ENCODE results near the gene NOL8.

- TF ChIP-seq ZNF331 (CRISPR knock-in tag; IDR thresholded peaks at IDR 0.05; ENCODE audit: low read depth) (no peak), CTCF (conservative IDR thresholded peaks at IDR 0.05; ENCODE audit: low read depth in 2 of 2) (no peak), POLR2AphosphoS5 (IDR thresholded peaks at IDR 0.05; ENCODE audit: low read depth) (no peak), EZH2 (IDR thresholded peaks at IDR 0.05; ENCODE audit: low read depth, unreplicated experiment) (no peak), EZH2phosphoT487 (IDR thresholded peaks at IDR 0.05; ENCODE audit: unreplicated experiment) (no peak), REST (IDR thresholded peaks at IDR 0.05; ENCODE audit: unreplicated experiment) (no peak), NANOG (IDR thresholded peaks at IDR 0.05; ENCODE audit: borderline replicate concordance) (no peak), CREB1 (CRISPR knock-in tag; IDR thresholded peaks at IDR 0.05; ENCODE audit: low read depth) (no peak), ETS1 (IDR thresholded peaks at IDR 0.05) (no peak), STAT1 (IDR thresholded peaks at IDR 0.05; ENCODE audit: unreplicated experiment) (no peak)
- TF ChIP-seq, protein P1, sequence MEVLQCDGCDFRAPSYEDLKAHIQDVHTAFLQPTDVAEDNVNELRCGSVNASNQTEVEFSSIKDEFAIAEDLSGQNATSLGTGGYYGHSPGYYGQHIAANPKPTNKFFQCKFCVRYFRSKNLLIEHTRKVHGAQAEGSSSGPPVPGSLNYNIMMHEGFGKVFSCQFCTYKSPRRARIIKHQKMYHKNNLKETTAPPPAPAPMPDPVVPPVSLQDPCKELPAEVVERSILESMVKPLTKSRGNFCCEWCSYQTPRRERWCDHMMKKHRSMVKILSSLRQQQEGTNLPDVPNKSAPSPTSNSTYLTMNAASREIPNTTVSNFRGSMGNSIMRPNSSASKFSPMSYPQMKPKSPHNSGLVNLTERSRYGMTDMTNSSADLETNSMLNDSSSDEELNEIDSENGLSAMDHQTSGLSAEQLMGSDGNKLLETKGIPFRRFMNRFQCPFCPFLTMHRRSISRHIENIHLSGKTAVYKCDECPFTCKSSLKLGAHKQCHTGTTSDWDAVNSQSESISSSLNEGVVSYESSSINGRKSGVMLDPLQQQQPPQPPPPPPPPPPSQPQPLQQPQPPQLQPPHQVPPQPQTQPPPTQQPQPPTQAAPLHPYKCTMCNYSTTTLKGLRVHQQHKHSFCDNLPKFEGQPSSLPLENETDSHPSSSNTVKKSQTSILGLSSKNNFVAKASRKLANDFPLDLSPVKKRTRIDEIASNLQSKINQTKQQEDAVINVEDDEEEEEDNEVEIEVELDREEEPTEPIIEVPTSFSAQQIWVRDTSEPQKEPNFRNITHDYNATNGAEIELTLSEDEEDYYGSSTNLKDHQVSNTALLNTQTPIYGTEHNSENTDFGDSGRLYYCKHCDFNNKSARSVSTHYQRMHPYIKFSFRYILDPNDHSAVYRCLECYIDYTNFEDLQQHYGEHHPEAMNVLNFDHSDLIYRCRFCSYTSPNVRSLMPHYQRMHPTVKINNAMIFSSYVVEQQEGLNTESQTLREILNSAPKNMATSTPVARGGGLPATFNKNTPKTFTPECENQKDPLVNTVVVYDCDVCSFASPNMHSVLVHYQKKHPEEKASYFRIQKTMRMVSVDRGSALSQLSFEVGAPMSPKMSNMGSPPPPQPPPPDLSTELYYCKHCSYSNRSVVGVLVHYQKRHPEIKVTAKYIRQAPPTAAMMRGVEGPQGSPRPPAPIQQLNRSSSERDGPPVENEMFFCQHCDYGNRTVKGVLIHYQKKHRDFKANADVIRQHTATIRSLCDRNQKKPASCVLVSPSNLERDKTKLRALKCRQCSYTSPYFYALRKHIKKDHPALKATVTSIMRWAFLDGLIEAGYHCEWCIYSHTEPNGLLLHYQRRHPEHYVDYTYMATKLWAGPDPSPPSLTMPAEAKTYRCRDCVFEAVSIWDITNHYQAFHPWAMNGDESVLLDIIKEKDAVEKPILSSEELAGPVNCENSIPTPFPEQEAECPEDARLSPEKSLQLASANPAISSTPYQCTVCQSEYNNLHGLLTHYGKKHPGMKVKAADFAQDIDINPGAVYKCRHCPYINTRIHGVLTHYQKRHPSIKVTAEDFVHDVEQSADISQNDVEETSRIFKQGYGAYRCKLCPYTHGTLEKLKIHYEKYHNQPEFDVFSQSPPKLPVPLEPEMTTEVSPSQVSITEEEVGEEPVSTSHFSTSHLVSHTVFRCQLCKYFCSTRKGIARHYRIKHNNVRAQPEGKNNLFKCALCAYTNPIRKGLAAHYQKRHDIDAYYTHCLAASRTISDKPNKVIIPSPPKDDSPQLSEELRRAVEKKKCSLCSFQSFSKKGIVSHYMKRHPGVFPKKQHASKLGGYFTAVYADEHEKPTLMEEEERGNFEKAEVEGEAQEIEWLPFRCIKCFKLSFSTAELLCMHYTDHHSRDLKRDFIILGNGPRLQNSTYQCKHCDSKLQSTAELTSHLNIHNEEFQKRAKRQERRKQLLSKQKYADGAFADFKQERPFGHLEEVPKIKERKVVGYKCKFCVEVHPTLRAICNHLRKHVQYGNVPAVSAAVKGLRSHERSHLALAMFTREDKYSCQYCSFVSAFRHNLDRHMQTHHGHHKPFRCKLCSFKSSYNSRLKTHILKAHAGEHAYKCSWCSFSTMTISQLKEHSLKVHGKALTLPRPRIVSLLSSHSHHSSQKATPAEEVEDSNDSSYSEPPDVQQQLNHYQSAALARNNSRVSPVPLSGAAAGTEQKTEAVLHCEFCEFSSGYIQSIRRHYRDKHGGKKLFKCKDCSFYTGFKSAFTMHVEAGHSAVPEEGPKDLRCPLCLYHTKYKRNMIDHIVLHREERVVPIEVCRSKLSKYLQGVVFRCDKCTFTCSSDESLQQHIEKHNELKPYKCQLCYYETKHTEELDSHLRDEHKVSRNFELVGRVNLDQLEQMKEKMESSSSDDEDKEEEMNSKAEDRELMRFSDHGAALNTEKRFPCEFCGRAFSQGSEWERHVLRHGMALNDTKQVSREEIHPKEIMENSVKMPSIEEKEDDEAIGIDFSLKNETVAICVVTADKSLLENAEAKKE (CRISPR knock-in tag; IDR thresholded peaks at IDR 0.05) = no peak
Observed at GRCh38 chr9:92295827-92296258, 29.3 kb downstream of the NOL8 start.

Data from GM23338 (cell line).